ENCODE results near the gene COMMD6.

DNA sequence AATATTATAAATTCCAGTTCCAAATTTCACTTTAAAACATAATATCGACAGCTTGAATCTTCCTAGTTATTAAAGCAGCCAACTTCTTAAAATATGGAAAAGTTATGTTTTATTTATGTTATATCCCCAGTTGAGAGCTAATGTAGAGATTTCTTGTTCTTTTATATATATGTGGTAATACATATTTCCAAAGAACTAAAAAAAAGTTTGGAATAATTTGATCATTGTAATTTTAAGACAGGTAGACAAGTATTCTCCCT is 54.9 kb downstream of the COMMD6 start:
- TF ChIP-seq, protein P1, sequence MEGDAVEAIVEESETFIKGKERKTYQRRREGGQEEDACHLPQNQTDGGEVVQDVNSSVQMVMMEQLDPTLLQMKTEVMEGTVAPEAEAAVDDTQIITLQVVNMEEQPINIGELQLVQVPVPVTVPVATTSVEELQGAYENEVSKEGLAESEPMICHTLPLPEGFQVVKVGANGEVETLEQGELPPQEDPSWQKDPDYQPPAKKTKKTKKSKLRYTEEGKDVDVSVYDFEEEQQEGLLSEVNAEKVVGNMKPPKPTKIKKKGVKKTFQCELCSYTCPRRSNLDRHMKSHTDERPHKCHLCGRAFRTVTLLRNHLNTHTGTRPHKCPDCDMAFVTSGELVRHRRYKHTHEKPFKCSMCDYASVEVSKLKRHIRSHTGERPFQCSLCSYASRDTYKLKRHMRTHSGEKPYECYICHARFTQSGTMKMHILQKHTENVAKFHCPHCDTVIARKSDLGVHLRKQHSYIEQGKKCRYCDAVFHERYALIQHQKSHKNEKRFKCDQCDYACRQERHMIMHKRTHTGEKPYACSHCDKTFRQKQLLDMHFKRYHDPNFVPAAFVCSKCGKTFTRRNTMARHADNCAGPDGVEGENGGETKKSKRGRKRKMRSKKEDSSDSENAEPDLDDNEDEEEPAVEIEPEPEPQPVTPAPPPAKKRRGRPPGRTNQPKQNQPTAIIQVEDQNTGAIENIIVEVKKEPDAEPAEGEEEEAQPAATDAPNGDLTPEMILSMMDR (IDR thresholded peaks at IDR 0.05; ENCODE audit: low read length), result no peak
- TF ChIP-seq EZH2 (IDR thresholded peaks at IDR 0.05; ENCODE audit: borderline replicate concordance, low read length), result no peak

All from OCI-LY1 (cell line).